Measurements from ENCODE around the gene FAM221B.

- TF ChIP-seq CTCF (IDR thresholded peaks at IDR 0.05) (peak; percentile 76 to 84 (median 79)), POLR2A (IDR thresholded peaks at IDR 0.05) (no peak)
Observed at GRCh38 chr9:35826071-35826701, 2.3 kb downstream of the FAM221B start.
